Measurements from ENCODE around the gene FAM124B. TPM values are rescaled to one million over a fixed set of nuclear protein-coding genes. Genes with fewer than 3 reads are reported as not detected.

FAM124B gene
- total RNA-seq, 1 donor from 2014 or later, result 0.42 TPM

- intact Hi-C loops (cut with micrococcal nuclease), result no loop called here
Measured at GRCh38 chr2:224381521-224382279, 20.2 kb downstream of the FAM124B start.

GRCh38 chr2:224379986-224380385 is 21.9 kb downstream of the FAM124B start:
- intact Hi-C loops (cut with micrococcal nuclease), result no loop called here

- intact Hi-C loops (cut with micrococcal nuclease), result no loop called here
Measured at GRCh38 chr2:224379172-224379571, 22.7 kb downstream of the FAM124B start.

GRCh38 chr2:224378701-224379097 is 23.2 kb downstream of the FAM124B start:
- intact Hi-C loops (cut with micrococcal nuclease), result no loop called here

DNA sequence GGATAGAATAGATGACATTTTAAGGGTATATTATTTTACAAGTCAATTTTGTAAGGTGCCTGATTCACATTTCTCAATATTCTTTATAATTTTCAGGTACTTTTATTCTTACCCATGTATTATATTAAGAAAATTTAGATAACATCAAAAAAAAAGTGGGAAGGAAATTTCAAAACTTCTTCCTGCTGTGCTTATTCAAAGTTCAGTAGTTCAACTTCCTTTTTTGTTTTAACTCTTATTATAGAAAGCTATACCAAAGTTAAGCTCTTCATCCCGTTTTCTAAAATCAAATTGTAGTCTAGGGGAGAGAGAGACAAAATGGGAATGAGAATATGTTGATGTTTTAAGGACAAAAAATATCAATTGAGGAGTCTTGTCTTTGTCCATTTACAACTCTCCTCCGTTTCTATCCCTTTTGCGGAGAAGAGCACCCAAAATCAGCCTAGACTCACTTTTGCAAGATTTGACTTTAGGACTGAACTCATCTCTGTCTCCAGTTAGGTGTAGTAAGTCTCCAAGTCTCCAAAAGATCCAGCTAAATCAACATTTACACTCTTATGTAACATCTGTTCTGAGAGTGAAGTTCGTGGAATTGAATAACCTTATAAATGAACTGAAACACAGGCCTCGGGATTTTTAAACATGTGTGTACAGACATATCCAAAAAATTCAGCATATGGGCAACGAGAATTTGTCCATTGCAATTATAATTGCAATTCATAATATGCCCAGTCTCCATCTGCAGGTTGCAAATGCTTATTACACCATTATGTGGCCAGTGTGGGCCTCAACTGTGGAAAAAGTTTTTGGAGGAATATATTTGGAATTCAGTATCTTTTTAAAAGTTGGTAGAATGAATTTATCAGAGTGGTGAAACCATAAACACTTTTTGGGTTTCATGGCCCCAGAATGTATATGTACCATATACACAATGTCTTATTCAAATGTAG is 23.9 kb downstream of the FAM124B start:
- intact Hi-C loops (cut with micrococcal nuclease), result no loop called here

DNA sequence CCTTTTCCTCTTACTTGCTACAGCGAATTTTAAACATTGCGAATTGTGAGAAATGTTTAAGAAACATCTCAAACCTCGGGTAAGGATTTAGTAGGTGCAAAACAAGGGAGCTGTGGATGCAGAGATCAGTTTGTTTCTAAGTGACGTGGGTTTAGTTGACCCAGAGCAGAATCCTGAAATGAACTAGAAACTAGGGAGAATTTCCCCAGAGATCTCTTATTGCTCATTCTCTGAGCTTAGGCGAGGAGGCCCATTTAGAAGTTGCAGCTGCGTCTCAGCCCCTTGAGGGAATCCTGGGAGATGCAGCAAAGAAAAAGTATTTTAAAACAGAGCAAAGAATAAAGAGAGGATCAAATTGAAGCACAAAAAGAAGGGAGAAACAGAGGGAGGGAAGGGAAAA is 29.3 kb downstream of the FAM124B start:
- intact Hi-C loops (cut with micrococcal nuclease), result no loop called here

GRCh38 chr2:224369028-224369632 is 32.8 kb downstream of the FAM124B start:
- intact Hi-C loops (cut with micrococcal nuclease), result loop anchor here (1.0 to 5.0 kb wide), 8 partner anchors 12 to 1397 kb away; partner anchors contain the start of gene CUL3

DNA sequence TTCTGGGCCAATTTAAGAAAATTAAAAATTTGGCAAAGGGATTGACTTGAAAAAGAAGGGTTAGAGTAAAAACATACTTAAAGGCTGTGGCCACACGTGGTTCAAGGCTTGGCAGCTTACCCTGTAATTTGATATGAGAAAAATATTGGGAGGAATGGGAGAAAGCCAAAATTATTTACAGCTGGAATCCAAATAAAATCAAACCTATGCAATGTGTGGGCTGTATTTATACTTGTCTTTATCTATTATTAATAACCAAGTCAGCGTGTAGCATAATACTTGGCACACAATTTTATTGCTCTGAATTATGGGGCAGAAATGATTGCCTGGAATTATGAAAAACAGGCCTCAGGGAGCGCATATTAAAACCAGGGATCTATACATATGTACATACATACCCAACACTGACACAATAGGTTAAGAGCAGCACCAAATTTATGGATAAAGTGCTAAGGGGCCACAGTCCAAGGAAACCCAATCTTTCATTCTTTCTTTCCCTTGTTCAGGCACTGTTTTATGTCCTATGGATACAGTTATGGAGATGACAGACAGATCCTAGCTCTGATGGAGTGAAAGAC is 35.6 kb downstream of the FAM124B start:
- intact Hi-C loops (cut with micrococcal nuclease), result loop anchor here (5.0 kb wide), 2 partner anchors 639 to 1394 kb away; no protein-coding TSS in a partner anchor

- intact Hi-C loops (cut with micrococcal nuclease), result loop anchor here (5.0 kb wide), 2 partner anchors 638 to 1393 kb away; no protein-coding TSS in a partner anchor
Measured at GRCh38 chr2:224365331-224365730, 36.6 kb downstream of the FAM124B start.

- intact Hi-C loops (cut with micrococcal nuclease), result no loop called here
Measured at GRCh38 chr2:224363281-224363680, 38.6 kb downstream of the FAM124B start.

- intact Hi-C loops (cut with micrococcal nuclease), result no loop called here
Measured at GRCh38 chr2:224362094-224362493, 39.8 kb downstream of the FAM124B start.

DNA sequence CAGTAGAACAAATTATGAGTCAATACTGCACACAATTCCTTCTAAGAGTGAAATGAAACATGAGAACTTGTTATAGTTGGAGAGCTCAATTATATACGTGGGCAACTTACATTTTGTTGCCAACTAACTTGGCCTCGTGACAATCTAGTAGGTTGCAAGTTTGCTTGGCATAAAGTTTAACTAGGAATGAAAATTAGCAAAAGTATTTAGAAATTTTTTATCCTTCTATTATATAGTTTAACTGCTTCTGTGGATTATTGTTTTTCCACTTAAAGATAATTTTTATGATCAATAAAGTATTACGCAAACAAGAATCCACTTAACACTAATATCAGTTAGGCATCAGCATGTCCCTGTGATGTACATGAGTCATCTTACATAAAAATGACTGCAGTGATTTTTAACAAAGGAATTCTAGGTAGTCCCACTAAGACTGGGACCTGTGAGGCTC is 41.1 kb downstream of the FAM124B start:
- intact Hi-C loops (cut with micrococcal nuclease), result no loop called here

DNA sequence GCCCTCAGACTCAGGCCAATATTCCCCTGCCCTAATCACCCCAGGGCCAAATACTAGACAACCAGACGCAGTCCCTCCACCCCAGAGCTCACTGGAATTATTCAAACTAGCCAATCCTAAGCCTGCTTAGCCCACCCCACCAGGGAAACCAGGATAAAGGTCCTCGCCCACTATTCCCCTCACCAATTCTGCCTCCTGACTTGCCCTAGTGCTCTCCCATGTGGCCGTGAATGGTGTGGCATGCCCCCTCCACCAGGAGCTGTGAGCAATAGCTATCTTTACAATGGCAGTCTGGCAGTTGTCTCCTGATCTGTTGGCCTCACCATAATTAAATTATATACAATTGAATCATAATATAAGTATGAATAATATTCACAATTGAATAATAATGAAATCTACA is 42.3 kb downstream of the FAM124B start:
- intact Hi-C loops (cut with micrococcal nuclease), result no loop called here

- intact Hi-C loops (cut with micrococcal nuclease), result loop anchor here (1.0 kb wide), 8 partner anchors 12 to 1303 kb away; partner anchors contain the start of gene CUL3
Measured at GRCh38 chr2:224357098-224357901, 44.6 kb downstream of the FAM124B start.

DNA sequence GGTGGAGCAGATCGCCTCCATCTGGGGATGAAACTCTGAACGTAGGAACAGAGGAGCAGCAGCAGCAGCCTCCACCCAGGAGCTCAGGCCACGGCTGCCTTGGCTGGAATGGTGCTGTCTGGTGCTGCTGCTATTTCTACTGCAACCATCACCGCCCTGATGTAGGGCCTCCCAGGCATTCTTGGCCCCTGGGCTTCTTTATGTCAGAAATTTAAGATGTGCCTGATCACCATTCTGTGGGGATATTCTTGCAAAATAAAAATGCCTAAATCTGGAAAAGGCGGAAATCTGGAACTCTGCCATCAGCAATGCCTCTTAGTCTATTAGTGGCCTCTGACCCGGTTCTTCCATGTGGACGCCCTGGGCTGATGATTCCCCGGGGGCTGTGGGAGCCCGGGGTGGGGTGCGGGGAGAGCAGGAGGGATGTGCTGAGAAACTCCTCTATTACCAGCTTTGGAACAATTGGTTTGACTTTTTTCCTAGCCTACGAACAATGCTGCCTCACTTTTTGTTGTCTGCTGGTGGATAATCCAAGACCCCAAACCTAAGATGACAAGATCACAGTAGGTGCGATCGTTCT is 47.2 kb downstream of the FAM124B start:
- intact Hi-C loops (cut with micrococcal nuclease), result no loop called here

DNA sequence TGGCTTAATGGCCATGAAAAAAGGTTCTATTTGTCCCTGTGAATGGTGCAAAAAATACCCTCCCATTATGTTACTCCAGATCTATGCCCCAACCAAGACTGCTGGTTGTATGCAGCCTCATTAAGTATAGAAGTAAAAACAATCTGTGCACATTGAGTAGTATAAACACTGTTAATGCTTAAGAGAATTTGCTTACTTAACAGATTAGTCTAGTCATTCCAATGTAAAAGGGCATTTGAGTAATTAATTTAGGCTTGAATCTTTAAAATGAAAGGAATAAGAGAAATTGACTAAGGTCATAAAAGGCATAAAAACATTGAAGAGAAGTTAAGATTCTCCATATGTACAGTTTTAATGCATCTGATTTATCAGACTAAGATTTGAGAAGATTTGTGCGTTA is 51.2 kb downstream of the FAM124B start:
- intact Hi-C loops (cut with micrococcal nuclease), result no loop called here

- intact Hi-C loops (cut with micrococcal nuclease), result no loop called here
Measured at GRCh38 chr2:224349396-224349795, 52.5 kb downstream of the FAM124B start.

DNA sequence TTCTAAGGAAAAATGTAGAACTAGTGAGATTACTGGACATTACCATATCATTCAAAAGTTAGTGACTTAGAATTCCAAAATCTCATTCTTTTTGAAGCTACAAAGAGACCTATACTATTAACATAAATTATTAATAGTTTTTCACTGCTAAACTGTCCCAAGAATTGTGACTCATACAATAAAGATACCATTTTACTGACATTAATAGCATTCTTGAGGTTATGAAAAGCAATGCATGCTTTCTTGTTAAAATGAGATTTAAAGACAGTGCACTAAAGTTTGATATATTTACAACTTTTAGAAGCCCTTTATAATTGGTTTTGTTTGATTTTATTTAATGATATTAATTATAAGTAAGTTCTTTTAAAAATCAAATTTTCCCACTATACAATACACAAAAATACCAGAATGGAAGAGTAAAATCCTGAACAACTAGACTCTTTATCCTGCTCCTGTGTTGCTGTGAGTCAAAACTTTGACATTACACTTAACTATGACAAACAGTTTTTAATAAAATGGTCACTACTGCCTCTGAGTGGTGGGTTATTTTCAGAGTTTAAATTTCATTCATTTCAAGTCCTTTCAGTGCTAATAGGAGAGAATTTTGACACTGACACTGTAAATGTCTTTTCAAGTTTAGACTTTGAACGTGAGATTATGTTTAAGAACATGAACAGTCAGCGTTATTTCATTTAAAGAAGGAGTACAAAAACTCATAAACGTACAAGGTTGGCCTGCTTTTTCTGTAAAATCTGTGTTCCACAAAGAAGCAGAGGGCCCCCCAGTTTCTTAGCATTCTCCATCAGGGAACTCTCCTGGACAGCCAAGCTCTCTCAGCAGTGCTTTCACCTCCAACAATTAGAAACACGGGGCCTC is 54.5 kb downstream of the FAM124B start:
- intact Hi-C loops (cut with micrococcal nuclease), result no loop called here

DNA sequence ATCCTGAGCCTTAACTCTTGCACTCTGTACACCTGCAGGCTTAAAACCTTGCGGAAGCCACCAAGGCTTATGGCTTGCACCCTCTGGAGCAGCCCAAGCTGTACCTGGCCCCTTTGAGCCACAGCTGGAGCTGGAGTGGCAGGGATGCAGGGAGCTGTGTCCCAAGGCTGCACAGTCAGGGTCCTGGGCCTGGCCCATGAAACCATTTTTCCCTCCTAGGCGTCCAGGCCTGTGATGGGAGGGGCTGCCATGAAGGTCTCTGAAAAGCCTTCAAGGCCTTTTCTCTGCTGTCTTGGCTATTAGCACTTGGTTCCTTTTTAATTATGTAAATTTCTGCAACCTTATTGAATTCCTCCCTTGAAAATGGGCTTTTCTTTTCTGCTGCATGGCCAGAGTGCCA is 56.4 kb downstream of the FAM124B start:
- intact Hi-C loops (cut with micrococcal nuclease), result no loop called here

All from T-helper 1 cell treated with Interleukin-12 subunit alpha and Interleukin-12 subunit beta and Interleukin-4 antibody, amounts not matched to agents 30 ng/mL and 1 ng/mL, for 36 hours (primary cell).